UCSD-AML1 (cell line): Measurements from ENCODE around the gene ZNF701.
"Not testable (repeated sequence)": the region's sequence is repeated elsewhere in the genome, so short reads cannot be mapped to it uniquely, and the experiment has no call there.

Experiments
- DNase-seq: peaks from one replicate; lab custom pipeline; 2025; ENCODE audit not compliant: unreplicated experiment; lab: John Stamatoyannopoulos, UW

Gene ZNF701

DNA sequence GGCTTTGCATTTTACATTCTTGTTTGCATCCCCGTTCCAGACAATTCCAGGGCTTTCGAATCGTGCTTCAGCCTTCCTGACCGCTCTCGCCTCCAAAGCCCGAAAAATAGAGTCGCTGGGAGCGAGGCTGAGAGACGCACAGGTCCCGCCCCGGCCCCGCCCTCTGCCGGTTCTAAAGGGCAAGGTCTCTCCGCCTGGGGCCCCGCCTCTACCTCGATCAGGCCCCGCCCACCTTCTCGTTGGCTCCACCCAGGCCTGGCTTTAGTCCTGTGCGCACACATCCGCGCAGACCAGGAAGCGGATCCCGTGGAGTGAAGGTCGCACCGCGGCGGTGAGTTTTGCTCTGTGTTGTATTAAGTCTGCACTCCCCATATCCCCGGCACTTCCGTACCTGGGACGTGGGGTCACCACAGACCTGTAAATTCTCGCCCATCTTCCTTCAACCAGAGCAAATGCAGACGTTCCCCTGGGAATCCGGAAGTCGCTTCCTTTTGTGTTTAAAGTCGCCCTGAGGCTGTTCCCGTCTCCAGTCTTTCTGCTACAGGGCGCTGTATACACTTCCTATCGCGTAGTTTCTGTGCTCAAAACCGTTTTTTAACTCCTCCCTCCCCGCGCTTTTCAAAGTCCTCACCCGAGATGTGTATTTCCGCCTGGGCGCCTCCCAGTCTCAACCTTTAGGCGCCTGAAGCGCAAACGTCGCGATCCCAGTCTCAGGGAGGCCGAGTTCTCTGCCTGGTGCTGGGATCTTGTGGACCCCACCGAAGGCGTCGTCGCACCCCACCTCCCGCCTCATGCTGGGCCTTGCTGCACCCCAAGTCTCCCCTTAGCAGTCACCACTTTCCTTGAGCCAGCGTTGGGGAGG is at the start of gene ZNF701:
TSS of gene ZNF701 (plus strand) at position 288 of the 862 bp plus-strand sequence. CDS start 3,861 bp downstream, outside the sequence.
- no peak for DNase-seq

DNA sequence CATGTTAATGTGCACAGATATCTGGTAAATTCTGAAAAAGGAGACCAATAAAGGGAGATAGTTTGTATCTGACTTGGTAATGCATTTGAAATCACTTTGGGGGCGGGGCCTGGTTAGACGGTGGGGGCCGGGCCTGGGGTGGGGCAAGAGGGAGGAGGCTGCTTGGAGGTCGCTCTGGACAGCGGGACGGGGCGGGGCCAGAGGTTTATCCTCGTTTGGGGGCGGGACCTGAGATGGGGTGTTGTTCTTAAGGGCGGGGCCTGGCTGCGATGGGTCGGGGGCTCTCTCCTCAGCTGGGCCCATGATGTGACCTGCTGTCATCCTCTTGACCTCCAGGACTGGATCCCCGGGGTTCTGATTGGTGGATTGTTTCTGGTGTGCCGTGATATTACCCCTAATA is 47.5 kb upstream of the ZNF701 start:
- DNase-seq = no peak

DNA sequence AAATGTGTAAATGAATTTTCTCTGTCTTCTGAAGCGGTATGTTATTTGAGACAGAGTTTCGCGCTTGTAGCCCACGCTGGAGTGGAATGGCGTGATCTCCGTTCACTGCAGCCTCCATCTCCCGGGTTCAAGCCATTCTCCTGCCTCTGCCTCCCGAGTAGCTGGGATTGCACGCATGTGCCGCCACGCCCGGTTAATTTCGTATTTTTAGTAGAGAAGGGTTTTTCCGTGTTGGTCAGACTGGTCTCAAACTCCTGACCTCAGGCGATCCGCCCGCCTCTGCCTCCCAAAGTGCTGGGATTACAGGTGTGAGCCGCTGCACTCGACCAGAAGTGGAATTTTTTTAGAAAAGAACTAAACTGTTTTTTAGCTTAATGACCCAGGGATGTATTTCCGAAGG is 46.0 kb upstream of the ZNF701 start:
- no peak for DNase-seq

DNA sequence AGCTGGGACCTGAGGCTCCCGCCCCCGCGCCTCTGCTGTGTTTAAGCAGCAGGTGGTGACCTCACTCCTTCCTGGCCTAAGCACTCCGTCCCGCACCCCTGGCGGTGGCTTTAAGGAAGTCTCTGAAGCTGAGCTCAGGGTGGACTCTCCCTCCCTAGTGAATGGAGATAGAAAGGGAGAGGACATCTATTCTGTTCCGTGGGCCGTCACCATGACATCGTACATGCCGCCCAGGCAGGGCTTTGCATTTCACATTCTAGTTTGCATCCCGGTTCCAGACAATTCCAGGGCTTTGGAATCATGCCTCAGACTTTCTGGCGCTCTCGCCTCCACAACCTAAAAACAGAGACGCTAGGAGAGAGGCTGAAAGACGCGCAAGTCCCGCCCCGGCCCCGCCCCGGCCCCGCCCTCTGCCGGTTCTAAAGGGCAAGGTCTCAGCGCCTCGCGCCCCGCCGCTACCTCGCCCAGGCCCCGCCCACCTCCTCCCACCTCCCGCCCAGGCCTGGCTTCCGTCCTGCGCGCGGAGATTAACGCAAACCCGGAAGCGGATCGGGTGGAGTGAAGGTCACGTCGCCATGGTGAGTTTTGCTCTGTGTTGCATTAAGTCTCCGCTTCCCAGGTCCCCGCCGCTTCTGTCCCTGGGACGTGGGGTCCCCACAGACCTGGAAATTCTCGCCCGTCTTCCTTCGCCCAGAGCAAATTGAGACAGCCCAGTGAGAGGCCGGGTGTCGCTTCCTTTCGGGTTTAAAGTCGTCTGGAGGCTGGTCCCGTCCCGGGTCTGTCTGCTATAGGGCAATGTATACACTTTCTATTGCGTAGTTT is 42.7 kb upstream of the ZNF701 start, which contains the start of gene ZNF808:
TSS of gene ZNF808 (plus strand) at position 535 of the 822 bp plus-strand sequence. CDS start 15,617 bp downstream, outside the sequence.
- DNase-seq = peak; percentile 94

DNA sequence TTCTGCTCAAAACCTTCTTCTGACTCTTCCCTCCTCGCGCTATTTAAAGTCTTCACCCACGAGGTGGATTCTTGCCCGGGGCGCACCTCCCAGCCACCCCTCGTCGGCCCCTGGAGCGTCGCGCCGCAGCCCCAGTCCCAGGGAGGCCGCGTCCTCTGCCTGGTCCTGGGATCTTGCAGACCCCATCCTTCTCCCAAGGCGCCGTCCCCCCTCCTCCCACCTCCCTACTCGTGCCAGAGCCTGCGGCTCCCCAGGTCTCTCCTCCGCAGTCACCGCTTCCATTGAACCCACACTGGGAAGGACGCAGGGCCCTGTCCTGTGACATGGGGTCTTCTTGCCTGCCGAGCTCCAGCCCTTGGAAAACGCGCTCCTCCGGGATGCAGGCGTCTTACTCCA is 42.1 kb upstream of the ZNF701 start:
- no peak for DNase-seq

DNA sequence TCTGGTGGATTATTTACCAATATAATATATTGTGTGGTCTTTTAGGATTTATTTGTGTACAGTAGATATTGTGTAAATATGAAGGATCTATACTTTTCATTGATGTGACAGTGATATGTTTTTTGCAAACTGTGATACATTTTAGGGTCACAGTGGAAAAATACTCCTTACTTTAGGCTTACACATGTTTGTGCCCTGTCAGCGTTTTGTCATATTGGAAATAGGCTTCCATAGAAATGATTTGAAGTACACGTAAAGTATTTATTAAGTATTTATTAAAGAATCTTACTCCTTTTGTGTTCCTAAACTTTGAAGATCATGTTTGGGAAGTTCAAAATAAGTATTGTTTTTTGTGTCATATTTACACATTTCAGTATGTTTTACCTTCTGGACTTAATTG is 37.6 kb upstream of the ZNF701 start:
- no peak for DNase-seq

DNA sequence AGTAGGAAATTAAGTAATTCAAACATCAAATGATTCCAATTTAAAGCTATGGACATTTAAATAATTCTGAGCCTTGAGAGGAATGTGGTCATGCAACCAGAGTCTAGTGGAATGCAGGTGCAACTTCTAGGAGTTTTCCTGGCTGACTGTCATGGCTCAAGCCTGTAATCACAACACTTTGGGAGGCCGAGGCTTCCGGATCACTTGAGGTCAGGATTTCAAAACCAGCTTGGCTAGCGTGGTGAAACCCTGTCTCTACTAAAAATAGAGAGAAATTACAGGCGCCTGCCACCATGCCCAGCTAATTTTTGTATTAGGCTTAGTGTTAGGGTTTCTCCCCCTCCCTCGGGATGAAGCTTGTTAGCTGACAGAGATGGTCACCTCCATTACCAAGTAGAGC is 36.2 kb upstream of the ZNF701 start:
- DNase-seq = no peak

DNA sequence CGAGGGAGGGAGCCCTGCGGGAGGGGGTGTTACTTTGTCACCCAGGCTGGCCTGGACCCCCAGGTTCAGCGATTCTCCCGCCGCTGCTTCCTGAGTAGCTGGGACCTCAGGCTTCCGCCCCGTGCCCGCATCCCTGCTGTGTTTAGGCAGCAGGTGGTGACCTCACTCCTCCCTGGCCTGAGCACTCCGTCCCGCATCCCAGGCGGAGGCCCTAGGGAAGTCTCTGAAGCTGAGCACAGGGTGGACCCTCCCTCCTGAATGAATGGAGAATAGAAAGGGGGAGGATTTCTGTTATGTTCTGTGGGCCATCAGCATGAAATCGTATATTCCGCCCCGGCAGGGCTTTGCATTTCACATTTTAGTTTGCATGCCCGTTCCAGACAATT is 34.7 kb upstream of the ZNF701 start:
- not testable (repeated sequence) for DNase-seq

DNA sequence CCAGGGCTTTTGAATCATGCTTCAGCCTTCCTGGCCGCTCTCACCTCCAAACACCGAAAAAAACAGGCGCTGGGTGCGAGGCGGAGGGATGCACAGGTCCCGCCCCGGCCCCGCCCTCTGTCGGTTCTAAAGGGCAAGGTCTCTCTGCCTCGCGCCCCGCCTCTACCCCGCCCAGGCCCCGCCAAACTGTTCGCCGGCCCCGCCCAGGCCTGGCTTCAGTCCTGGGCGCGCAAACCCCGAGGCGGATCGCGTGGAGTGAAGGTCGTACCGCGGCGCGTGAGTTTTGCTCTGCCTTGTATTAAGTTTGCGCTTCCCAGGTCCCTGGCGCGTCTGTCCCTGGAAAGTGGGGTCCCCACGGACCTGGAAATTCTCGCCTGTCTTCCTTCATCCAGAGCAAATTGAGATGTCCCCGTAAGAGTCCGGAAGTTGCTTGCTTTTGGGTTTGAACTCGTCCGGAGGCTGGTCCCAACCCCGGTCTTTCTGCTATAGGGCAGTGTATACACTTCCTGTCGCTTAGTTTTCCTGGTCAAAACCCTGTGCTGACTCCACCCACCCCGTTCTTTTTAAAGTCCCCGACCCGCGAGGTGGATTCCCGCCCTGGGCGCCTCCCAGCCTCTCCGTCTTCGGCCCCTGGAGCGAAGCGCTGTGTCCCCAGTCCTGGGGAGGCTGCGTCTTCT is 34.2 kb upstream of the ZNF701 start:
- no peak for DNase-seq

DNA sequence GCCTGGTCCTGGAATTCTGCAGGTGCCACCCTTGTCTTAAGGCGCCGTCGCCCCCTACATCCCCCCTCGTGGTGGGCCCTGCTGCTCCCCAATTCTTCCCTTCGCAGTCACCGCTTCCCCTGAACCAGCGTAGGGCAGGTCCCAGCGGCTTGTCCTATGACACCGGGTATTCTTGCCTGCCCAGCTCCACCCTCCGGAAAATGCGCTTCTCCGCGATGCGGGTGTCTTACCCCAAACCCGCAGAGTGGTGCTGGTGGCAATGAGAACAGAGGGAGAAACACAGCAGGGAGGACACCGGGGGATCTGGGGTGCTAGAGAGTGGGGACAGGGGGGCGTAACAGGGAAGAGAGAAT is 33.7 kb upstream of the ZNF701 start:
- DNase-seq = no peak

DNA sequence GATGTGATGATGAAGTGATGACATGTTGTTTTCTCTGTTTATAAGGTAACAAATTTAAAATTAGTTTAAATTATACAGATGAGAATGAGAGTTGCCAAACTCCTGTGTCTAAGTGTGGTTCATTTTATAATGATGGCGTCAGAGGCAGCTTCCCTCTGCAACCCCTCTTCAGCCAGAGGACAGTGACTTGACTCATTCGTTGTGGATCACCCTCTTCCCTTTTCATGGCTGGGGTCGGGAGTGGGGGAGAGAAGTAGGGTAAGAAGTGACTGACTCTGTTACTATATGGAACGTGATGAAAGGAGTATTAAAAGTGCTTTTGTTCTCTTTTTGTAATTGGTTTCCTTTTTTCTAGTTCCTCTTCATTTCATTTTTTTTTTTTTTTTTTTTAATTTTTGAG is 31.3 kb upstream of the ZNF701 start:
- not testable (repeated sequence) for DNase-seq

DNA sequence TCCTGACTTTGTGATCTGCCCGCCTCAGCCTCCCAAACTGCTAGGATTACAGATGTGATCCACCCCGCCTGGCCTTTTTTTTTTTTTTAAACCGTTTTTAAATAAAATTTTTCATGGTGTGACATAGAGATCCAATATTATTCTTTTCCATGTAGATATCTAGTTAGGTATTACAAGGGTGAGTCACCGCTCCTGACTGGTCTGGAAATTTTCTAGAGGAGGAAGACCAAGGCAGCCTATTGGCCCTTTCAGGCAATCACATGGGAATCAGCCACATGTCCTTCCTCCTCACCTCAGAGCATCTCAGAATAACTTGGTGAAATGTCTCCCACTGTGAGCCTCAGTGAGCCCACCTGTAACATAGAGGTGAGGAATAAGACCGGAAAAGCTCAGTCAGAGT is 28.9 kb upstream of the ZNF701 start:
- not testable (repeated sequence) for DNase-seq

DNA sequence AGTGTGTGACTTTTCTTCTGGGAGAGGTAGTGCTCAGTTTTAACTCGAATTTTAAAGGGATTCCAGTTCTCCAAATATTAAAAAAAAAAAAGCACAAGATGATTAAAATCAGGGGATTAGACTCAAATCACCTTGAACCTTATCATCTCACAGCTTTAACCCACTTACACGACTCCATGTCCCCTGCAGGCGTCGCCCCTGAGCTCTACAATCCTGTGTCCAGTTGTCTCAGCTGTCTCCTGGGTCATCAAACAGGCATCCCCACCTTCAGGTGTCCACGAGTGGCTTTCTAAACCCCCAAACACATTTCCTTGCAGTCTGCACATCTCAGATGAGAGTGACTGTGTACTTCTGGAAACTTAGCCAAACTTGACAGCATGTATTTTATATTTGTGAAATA is 28.5 kb upstream of the ZNF701 start:
- DNase-seq = no peak

DNA sequence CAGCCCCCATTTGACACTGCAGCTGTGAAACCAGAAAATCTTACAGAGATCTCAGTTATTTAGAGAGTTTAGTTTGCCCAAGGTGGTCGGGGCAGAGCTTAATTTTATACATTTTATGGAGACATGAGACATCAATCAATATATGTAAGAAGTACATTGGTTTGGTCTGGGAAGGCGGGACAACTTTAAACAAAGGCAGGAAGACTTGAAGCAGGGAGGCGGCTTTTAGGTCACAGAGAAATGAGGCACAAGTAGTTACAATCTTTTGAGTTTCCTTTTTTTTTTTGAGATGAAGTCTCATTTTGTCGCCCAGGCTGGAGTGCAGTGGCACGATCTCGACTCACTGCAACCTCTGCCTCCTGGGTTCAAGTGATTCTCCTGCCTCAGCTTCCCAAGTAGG is 27.5 kb upstream of the ZNF701 start:
- not testable (repeated sequence) for DNase-seq

DNA sequence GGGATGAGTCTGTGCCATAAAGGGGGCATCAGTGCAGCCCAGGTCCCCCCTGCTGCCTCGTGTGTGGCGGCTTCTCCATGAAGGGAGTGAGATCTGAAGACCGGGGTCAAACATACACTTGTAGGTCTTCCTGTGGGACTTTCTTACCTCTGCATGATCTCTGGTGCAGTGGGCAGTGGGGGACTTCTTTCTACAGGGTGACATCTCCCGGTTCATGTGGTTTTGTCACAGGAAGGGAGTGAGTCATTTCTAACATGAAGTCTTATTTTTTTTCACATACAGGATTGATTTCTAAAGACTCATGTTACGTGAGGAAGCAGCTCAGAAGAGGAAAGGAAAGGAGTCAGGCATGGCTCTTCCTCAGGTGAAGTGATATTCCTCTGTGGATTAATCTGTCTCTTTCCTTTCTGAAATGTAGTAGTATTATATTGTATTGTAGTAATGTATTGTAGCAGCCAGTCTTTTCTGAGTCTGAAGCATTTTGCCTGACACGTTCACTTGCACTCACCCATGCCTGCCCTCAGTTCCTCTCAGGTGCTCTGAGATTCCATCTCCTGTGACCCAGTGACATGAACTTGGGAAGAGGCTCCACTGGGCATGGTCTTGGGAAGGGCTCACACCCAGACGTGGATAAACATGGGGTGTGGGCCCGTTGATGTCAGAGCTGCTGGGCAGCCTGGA is 27.0 kb upstream of the ZNF701 start:
- no peak for DNase-seq

DNA sequence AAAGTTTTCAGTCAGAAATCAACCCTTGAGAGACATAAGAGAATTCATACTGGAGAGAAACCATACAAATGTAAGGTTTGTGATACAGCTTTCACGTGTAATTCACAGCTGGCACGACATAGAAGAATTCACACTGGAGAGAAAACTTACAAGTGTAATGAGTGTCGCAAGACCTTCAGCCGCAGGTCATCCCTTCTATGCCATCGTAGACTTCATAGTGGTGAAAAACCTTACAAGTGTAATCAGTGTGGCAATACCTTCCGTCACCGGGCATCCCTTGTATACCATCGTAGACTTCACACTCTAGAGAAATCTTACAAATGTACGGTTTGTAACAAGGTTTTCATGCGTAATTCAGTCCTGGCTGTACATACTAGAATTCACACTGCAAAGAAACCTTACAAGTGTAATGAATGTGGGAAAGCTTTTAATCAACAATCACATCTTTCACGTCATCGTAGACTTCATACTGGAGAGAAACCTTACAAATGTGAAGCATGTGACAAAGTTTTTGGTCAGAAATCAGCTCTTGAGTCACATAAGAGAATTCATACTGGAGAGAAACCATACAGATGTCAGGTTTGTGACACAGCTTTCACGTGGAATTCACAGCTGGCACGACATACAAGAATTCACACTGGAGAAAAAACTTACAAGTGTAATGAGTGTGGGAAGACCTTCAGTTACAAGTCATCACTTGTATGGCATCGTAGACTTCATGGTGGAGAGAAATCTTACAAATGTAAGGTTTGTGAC is 15.7 kb upstream of the ZNF701 start:
- DNase-seq = no peak

DNA sequence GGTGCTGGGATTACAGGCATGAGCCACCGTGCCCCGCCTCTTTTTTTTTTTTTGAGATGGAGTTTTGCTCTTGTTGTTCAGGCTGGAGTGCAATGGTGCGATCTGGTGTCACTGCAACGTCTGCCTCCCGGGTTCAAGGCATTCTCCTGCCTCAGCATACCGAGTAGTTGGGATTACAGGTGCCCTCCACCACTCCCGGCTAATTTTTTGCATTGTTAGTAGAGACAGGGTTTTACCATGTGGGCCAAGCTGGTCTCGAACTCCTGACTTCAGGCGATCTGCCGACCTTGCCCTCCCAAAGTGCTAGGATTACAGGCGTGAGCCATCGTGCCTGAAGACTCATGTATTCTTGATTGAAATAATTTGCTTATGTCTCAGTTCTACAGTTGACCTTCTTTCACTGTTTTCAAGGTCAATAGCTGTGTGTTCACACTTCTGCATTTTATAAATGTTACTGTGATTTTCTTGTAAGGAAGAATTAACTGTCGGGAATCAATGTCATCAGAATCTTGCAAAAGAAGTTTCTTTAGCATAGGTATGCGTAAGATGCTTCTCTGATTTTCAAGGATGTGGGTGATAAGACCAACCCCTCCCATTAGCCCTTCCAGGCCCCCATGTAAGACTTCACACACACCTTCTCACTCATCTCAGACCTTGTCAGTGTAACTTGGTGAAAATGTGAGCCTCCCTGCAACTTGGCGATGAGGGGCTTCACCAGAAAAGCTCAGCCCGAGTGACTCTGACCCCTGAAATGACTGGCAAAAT is 12.7 kb upstream of the ZNF701 start:
- no peak for DNase-seq

DNA sequence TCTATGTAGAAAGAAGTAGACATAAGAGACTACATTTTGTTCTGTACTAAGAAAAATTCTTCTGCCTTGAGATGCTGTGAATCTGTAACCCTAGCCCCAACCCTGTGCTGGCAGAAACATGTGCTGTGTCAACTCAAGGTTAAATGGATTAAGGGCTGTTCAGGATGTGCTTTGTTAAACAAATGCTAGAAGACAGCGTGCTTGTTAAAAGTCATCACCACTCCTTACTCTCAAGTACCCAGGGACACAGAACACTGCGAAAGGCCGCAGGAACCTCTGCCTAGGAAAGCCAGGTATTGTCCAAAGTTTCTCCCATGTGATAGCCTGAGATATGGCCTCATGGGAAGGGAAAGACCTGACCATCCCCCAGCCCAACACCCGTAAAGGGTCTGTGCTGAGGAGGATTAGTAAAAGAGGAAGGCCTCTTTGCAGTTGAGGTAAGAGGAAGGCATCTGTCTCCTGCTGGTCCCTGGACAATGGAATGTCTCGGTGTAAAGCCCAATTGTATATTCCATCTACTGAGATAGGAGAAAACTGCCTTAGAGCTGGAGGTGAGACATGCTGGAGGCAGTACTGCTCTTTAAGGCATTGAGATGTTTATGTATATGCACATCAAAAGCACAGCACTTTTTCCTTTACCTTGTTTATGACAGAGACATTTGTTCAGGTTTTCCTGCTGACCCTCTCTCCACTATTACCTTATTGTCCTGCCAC is 11.2 kb upstream of the ZNF701 start:
- DNase-seq = not testable (repeated sequence)

DNA sequence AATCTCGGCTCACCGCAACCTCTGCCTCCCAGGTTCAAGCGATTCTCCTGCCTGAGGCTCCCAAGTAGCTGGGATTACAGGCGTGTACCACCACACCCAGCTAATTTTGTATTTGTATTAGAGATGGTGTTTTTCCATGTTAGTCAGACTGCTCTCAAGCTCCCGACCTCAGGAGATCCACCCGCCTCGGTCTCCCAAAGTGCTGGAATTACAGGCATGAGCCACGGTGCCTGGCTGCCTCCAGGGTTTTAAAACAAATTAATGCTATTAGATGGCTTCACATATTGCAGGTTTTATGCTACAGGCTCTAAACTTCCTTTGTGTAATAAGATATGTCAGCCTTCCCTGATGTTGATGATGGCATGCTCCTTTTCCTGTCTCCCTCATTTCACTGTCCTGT is 8.5 kb upstream of the ZNF701 start:
- not testable (repeated sequence) for DNase-seq
